Ureter (tissue), 1 donor: ENCODE results near the gene TBCEL. TPM values are rescaled to one million over a fixed set of nuclear protein-coding genes. Genes with fewer than 3 reads are reported as not detected.

Source experiments
- DNase-seq: peaks from one replicate; pipeline ENCODE4 v3.0.0-alpha.2; 2020; ENCODE audit warnings: low spot score
- total RNA-seq: library from RNA; stranded (reverse); gene quantifications from one replicate; pipeline ENCODE4 v1.2.4, GENCODE V29; 2023
- donor health status: DM: yes; HTN: yes; CAD: no.

Gene TBCEL
- total RNA-seq, 1 donor from 2014 or later = 31.0 TPM

- no peak for DNase-seq
Observed at GRCh38 chr11:121063728-121064127, 39.8 kb downstream of the TBCEL start.

- DNase-seq = no peak
Observed at GRCh38 chr11:121066623-121067022, 42.7 kb downstream of the TBCEL start.

DNA sequence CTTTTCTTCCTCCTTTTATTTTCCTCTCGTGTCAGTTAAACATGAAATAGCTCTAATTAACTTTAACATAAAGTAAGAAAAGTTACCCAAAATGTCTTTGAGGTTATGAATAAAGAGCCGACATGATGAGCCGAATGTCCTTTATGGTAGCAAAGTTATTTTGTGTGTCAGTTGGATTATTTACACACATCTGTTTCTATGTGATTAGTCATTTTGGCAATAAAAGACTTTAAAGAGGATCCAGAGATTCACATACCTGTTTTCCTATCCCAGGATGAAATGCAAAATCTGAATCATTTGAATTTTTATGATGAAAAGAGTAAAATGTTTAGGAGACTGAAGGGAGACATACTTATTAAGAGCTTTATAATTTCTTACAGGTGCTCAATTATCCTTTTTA is 43.1 kb downstream of the TBCEL start:
- no peak for DNase-seq

DNA sequence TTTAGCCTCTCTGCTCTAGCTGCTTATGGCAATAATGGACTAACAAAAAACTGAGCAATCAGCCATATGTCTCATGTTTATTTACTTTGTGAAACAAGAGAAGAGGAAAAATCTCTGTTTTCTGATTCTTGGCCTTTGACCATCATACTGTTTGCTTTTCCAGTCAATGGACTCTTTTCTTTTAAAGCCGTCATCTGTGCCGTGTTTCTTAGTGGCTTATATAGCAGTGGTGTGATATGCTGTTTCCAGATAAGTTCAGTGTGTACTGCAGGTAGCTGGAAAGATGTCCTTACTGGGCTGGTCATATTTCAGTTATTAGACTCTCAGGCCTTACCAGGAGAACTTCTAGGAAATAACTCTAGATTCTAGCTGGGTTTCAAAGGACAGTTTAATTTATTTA is 43.6 kb downstream of the TBCEL start:
- no peak for DNase-seq

DNA sequence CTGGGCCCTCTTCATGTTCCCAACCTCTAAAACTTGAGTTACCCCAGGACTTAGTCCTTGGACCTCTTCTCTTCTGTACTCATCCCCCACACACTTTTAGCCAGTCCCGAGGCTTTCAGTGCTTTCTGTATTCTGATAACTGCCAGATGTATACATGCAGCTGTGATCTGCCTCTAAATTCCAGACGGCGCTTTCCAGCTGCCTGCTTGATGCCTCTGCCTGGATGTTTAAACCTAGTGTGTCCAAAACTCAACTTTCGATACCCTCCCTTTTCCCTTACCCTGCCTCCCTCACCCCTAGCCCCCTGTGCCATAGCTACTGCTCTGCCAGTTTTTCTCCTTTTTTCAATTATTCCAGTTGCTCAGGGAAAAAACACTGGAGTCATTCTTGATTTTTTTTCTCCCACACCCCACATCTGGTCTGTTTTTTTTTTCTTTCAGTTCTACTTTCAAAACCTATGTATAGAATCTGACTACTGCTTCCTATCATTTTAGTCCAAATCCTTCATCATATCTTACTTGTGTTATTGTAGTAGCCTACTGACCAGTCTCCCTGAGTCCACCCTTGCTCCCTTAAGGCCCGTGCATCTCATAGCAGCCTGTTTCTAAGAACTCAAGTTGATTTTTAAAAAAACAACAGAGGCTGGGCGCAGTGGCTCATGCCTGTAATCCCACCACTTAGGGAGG is 44.2 kb downstream of the TBCEL start:
- DNase-seq = no peak

- DNase-seq = no peak
Observed at GRCh38 chr11:121068787-121069186, 44.9 kb downstream of the TBCEL start.

DNA sequence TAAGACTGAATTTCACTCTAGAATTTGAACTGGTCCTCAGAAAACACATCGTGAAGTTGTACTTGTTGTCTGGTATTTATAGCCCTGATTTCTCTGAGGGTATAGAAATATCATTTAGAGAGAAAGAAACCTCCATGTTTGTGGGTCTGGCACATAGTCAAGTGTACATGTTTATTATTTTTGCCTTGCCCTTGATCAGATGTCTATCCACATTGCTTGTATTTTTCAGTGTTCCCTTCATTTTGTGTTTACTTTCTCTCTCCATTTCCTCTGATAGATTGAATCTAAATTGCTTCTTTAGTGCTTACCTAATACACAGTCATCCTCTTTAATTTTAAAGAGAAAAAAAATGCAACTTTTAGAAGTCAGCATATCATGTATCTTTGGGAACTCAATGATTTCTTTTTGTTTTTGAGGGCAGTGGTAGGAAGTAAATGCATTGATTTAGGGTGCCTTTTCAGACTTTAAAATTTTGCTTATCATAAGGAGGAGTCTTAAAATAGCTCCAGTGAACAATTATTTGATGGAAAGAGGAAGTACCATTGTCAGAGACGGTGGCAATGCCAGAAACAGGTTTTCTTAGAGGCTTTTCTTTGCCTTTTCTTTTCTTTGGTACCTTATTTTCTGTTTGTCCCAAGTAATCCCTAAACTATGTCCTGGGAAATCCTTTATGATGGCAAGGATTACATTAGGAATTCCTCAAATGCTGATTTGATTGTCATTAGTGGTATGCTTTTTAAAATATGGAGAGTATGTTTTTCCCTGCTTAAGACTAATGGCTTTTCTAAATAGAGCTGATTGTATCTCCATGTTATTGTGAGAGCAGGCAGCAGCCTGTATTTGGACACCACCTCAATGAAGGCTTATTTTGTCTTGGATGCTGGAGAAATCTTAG is 47.3 kb downstream of the TBCEL start:
- no peak for DNase-seq

DNA sequence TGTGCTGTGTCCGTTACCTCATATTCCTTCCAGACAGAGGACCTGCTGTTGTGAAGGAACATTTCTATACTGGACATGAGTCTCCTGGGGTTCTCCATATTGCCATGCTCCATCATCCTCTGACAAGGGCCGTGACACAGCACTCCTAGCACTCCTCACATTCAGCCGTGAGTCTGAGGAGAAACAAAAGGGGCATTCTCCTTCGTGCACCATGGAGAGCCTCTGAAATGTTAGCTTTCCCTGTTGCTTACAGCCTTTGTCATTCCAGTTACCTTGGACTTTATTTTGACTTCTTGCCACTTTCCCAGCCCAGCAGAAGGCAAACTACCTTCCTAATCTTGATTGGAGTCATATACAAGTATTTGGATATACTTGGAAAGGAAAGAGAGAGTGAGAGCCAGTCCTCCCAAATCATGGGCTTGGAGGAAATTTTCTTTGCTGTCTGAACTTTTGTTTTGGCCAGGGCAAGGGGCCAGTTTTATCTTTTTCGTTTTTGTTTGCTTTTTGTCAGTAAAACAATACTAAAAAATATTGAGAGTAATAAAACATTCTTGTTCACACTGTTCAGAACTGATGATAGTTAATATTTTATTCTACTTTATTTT is 48.0 kb downstream of the TBCEL start:
- DNase-seq = no peak

GRCh38 chr11:121081321-121081720 is 57.4 kb downstream of the TBCEL start:
- DNase-seq = no peak

DNA sequence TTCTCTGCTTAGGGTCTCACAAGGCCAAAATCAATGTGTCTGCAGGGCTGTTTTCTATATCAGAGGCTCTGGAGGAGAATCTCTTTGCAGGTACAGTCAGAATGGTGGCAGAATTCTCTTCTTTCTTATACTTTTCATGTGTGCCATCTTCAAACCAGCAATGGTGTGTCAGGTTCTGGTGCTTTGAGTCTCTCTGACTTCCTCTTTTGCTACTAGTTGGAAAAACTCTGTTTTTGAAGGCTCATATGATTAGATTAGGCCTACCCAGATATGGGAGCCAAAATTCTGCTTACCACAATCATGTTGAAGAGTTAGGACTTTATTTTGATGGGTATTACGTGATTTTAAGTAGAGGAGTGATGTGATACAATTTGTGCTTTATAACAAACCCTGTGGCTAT is 58.3 kb downstream of the TBCEL start:
- no peak for DNase-seq

DNA sequence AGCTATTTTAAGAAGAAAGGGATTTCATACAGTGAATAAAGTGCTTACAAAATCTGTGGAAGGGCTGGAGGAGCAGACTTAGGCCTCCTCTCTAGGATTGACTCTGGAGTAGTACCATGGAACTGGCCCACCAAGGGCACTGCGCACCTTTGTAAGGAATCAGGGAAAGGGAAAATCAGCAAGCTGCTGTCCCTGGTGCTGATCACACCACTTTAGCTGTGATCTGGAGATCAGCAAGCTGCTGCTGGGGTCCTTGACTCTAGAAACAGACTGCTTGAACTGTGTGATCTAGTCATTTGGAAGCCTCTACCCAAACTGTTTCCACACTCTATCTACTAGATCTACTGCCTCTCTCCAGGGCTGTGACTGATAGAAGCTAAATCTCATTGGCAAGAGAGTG is 58.8 kb downstream of the TBCEL start:
- no peak for DNase-seq

DNA sequence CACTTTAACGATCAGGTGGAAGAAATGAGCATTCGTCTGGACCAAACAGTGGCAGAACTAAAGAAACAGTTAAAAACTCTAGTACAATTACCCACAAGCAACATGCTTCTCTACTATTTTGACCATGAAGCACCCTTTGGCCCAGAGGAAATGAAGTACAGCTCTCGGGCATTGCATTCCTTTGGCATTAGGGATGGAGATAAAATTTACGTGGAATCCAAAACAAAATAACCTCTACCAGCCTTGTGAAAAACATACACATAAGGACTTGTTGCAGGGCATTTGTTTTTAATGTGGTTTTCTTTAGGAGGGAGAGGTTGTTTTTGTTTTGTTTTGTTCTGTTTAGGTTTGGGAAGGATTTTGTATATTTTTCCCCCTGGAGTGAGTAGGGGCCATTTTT is 63.0 kb downstream of the TBCEL start:
- DNase-seq = no peak

- no peak for DNase-seq
Observed at GRCh38 chr11:121089566-121089965, 65.7 kb downstream of the TBCEL start.

- DNase-seq = no peak
Observed at GRCh38 chr11:121090145-121090721, 66.3 kb downstream of the TBCEL start.

GRCh38 chr11:121091492-121092152 is 67.7 kb downstream of the TBCEL start:
- DNase-seq = no peak

DNA sequence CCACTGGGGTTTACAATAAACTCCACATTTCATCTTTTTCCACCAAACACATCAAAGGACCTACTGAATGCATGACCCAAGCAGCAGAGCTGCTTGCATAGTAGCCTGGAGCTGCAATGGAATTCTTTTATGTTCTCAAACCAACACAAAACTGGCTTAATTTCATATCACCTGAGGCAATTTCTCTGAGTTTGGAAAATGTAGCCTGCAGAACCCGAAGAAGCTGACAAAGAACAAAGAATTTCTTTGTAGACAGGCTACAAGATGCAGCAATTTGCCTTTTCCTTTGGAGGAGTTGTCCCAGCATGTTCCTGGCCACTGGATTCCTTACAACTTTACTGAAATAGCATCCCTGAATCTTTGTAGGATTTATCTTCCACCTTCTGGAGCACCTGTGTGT is 71.7 kb downstream of the TBCEL start:
- DNase-seq = no peak

DNA sequence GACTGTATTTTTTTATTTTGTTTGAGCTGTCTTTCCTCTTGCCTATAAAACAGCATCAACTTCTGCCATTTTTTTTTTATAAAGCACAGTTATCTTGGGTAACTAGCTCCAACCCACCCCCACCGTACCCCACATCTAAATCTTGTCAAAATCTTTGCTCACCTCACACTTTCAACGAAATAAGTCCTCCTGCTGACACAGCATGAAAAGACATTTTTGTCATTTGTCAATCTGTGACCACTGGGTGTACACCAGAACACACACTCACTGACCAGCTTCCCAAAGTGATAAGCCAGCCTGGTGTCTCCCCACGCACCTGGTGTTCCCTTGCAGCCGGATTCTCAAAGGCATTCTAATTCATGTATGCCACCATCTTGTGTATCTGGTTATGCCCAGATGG is 75.5 kb downstream of the TBCEL start:
- no peak for DNase-seq

- DNase-seq = no peak
Observed at GRCh38 chr11:121099885-121100284, 76.0 kb downstream of the TBCEL start.

- DNase-seq = no peak
Observed at GRCh38 chr11:121100943-121101342, 77.0 kb downstream of the TBCEL start, which contains the start of gene TECTA. TECTA (plus strand) TSS chr11:121101243; CDS start chr11:121102666, 1,423 bp downstream.

GRCh38 chr11:121104312-121104762 is 80.4 kb downstream of the TBCEL start:
- DNase-seq = no peak

DNA sequence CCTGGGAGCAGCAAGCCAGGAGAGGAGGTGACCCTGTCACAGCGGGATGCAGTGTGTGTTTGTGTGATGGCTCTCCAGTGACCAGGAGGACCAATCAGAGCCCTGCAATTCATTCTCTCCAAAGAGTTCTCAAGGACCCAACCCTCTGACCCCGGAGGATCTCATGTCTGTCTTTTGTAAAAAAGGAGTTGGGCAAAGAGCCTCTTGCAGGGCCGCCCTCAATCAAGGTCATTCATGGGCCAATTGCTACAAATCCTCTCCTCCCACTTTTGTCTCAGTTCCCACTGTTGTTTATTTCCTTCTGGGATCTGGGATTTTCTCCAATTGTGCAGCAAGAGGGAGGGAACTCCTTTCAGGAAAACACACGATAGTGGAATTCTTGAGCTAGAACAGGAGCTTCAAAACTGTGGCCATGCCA is 81.2 kb downstream of the TBCEL start:
- no peak for DNase-seq
